GM23338 (cell line): ENCODE data around the gene PHC3. TPM values are rescaled to one million over a fixed set of nuclear protein-coding genes. Genes with fewer than 3 reads are reported as not detected.
A peak's percentile ranks its signal among the peaks of the same experiment; 100 is the strongest.

Experiments
- ATAC-seq: fragments of 200-7000 bp; cut with Tn5 transposase; 3 replicates; pipeline ENCODE4 v1.9.1; 2020
- DNase-seq: peaks from one replicate; pipeline ENCODE4 v3.0.0-alpha.2; 2015; ENCODE audit warnings: low spot score
- H2AFZ ChIP-seq: fragments of 200-600 bp; sonication (generic); 2 replicates; pipeline ENCODE4 v1.8.0; 2016; ENCODE audit warnings: antibody characterized with exemption, mild to moderate bottlenecking, moderate library complexity
- H3F3A ChIP-seq: fragments of 200-600 bp; sonication (generic); replicated peaks from 2 replicates; pipeline ENCODE4 v1.8.0; 2017; ENCODE audit warnings: antibody characterized with exemption, mixed run types, low read depth
- H3K27ac ChIP-seq: fragments of 200-600 bp; sonication (generic); 2 replicates; pipeline ENCODE4 v1.6.1; 2016; ENCODE audit warnings: low read depth
- H3K27me3 ChIP-seq: fragments of 200-600 bp; sonication (generic); 2 replicates; pipeline ENCODE4 v1.8.0; 2016; ENCODE audit warnings: mild to moderate bottlenecking, mixed run types, moderate library complexity; ENCODE audit not compliant: insufficient read depth
- H3K36me3 ChIP-seq: fragments of 200-600 bp; sonication (generic); 2 replicates; pipeline ENCODE4 v1.8.0; 2016; ENCODE audit warnings: mild to moderate bottlenecking; ENCODE audit not compliant: insufficient read depth
- H3K4me1 ChIP-seq: fragments of 200-600 bp; sonication (generic); 2 replicates; pipeline ENCODE4 v1.8.0; 2016; ENCODE audit warnings: mild to moderate bottlenecking, moderate library complexity; ENCODE audit not compliant: insufficient read depth
- H3K4me2 ChIP-seq: fragments of 200-600 bp; sonication (generic); 2 replicates; pipeline ENCODE4 v1.7.1; 2017; ENCODE audit warnings: mixed run types
- H3K4me3 ChIP-seq: fragments of 200-600 bp; sonication (generic); 2 replicates; pipeline ENCODE4 v1.6.1; 2016; ENCODE audit warnings: mixed run types
- H3K79me2 ChIP-seq: fragments of 200-600 bp; sonication (generic); replicated peaks from 2 replicates; pipeline ENCODE4 v1.8.0; 2017; ENCODE audit warnings: mild to moderate bottlenecking; ENCODE audit not compliant: insufficient read depth
- H3K9me2 ChIP-seq: fragments of 200-600 bp; sonication (generic); 2 replicates; pipeline ENCODE4 v1.8.0; 2017; ENCODE audit not compliant: insufficient read depth
- H4K20me1 ChIP-seq: fragments of 200-600 bp; sonication (generic); replicated peaks from 2 replicates; pipeline ENCODE4 v1.8.0; 2017; ENCODE audit warnings: mild to moderate bottlenecking; ENCODE audit not compliant: insufficient read depth
- H3K27ac Mint-ChIP-seq: 2 replicates; pipeline ENCODE4 v1.8.0; 2020; ENCODE audit warnings: inconsistent platforms, mild to moderate bottlenecking, moderate library complexity, mixed read lengths
- H3K27me3 Mint-ChIP-seq: 3 replicates; pipeline ENCODE4 v1.8.0; 2022; ENCODE audit warnings: low read depth, mild to moderate bottlenecking, moderate library complexity, mixed read lengths, inconsistent platforms; ENCODE audit not compliant: insufficient read depth, poor library complexity
- H3K36me3 Mint-ChIP-seq: 3 replicates; pipeline ENCODE4 v1.8.0; 2021; ENCODE audit warnings: low read depth, mild to moderate bottlenecking, inconsistent platforms, moderate library complexity, mixed read lengths
- H3K4me1 Mint-ChIP-seq: 3 replicates; pipeline ENCODE4 v1.8.0; 2020; ENCODE audit warnings: mild to moderate bottlenecking, inconsistent platforms, mixed read lengths
- H3K4me3 Mint-ChIP-seq: 3 replicates; pipeline ENCODE4 v1.8.0; 2021; ENCODE audit warnings: moderate library complexity, mild to moderate bottlenecking, inconsistent platforms, mixed read lengths
- H3K9me3 Mint-ChIP-seq: 3 replicates; pipeline ENCODE4 v1.8.0; 2020; ENCODE audit warnings: moderate library complexity, mild to moderate bottlenecking, inconsistent platforms, mixed read lengths
- CREB1 ChIP-seq: fragments of 250-450 bp; sonication (Bioruptor Pico); IDR thresholded peaks from 2 replicates; pipeline ENCODE4 v1.5.0; 2020; ENCODE audit warnings: low read depth, mild to moderate bottlenecking, moderate library complexity
- CTCF ChIP-seq, 2 experiments: fragments of 200-600 bp in 1 of 2; sonication (generic) in 1 of 2; conservative IDR thresholded peaks; 2 replicates each; pipeline versions ENCODE4 v1.5.1 to v1.6.1; 2016 to 2017; ENCODE audit warnings: antibody characterized with exemption in 2 of 2, low read depth in 2 of 2, mild to moderate bottlenecking in 2 of 2, moderate library complexity in 1 of 2
- ETS1 ChIP-seq: IDR thresholded peaks from 2 replicates; pipeline ENCODE4 v1.6.1; 2016; ENCODE audit warnings: antibody characterized with exemption
- EZH2 ChIP-seq: fragments of 200-600 bp; sonication (generic); IDR thresholded peaks from one replicate; pipeline ENCODE4 v1.8.0; 2017; ENCODE audit warnings: antibody characterized with exemption, mild to moderate bottlenecking, low read depth; ENCODE audit not compliant: unreplicated experiment
- EZH2phosphoT487 ChIP-seq: fragments of 200-600 bp; sonication (generic); IDR thresholded peaks from one replicate; pipeline ENCODE4 v1.8.1; 2018; ENCODE audit warnings: antibody characterized with exemption; ENCODE audit not compliant: unreplicated experiment
- JUNB ChIP-seq: IDR thresholded peaks from one replicate; pipeline ENCODE4 v1.6.1; 2016; ENCODE audit warnings: antibody characterized with exemption; ENCODE audit not compliant: unreplicated experiment
- NANOG ChIP-seq: IDR thresholded peaks from 2 replicates; pipeline ENCODE4 v1.6.1; 2016; ENCODE audit warnings: antibody characterized with exemption, borderline replicate concordance
- POLR2AphosphoS5 ChIP-seq: IDR thresholded peaks from 2 replicates; pipeline ENCODE4 v1.6.1; 2016; ENCODE audit warnings: antibody characterized with exemption, low read depth
- ZNF114 ChIP-seq: fragments of 250-450 bp; sonication (Bioruptor Pico); IDR thresholded peaks from 2 replicates; pipeline ENCODE4 v1.5.0; 2020; ENCODE audit warnings: mild to moderate bottlenecking, moderate library complexity
- ZNF331 ChIP-seq: fragments of 250-450 bp; sonication (Bioruptor Pico); IDR thresholded peaks from 2 replicates; pipeline ENCODE4 v1.5.0; 2020; ENCODE audit warnings: low read depth, mild to moderate bottlenecking, moderate library complexity
- ZNF462 ChIP-seq: fragments of 250-450 bp; sonication (Bioruptor Pico); IDR thresholded peaks from 2 replicates; pipeline ENCODE4 v1.5.0; 2020; ENCODE audit warnings: mild to moderate bottlenecking, moderate library complexity
- polyA plus RNA-seq: library from polyadenylated mRNA; unstranded; fragments of >200 nt; fragmentation: Nextera tagmentation; extraction: Ambion mirVana; gene quantifications from 2 replicates; pipeline ENCODE4 v1.2.1, GENCODE V29; 2016
- total RNA-seq: library from RNA; depleted of rRNA; stranded (reverse); fragments of >200 nt; shearing (Covaris generic); gene quantifications from 2 replicates; pipeline ENCODE4 v1.2.3, GENCODE V29; 2014

PHC3 gene
- total and polyA plus RNA-seq, 2 experiments from 2014 or later, result 23.9 to 83.5 TPM

GRCh38 chr3:170225166-170225565 lies 43.6 kb upstream of the PHC3 start (continued):
- TF ChIP-seq ZNF462 (CRISPR knock-in tag) (no peak), JUNB (no peak), ZNF114 (CRISPR knock-in tag) (no peak), NANOG (no peak), ZNF331 (CRISPR knock-in tag) (no peak), CREB1 (CRISPR knock-in tag) (no peak)

GRCh38 chr3:170222647-170223541 lies 41.4 kb upstream of the PHC3 start:
- Mint-ChIP-seq H3K27me3 (peaks cover 6% of the 10 kb centered on the region), H3K36me3 (no peaks in the 10 kb centered on the region; the same call in 2 of the 3 replicates), H3K27ac (peak overlapping the region; percentile 93), H3K4me1 (peaks cover 37% of the 10 kb centered on the region), H3K4me3 (peak overlapping the region; percentile 97), H3K9me3 (no peaks in the 10 kb centered on the region)
- TF ChIP-seq EZH2 (no peak), ETS1 (no peak), EZH2phosphoT487 (no peak), CTCF (conservative IDR thresholded peaks at IDR 0.05; ENCODE audit: low read depth in 2 of 2) (0 out of 4 replicates have a peak, but pooled peaks of 1 of the 2 experiments have one; percentile 19), CREB1 (CRISPR knock-in tag) (no peak), POLR2AphosphoS5 (no peak), ZNF114 (CRISPR knock-in tag) (no peak)
- Histone ChIP-seq H3K4me1 (peaks cover 38% of the 10 kb centered on the region), H3K9me2 (no peaks in the 10 kb centered on the region), H3K36me3 (no peaks in the 10 kb centered on the region), H4K20me1 (peaks cover 23% of the 10 kb centered on the region), H3K4me2 (peak overlapping the region; percentile 91), H3K79me2 (peaks cover 51% of the 10 kb centered on the region), H2AFZ (no peak overlapping the region), H3K27me3 (no peaks in the 10 kb centered on the region), H3K27ac (peak overlapping the region; percentile 39; the same call in 1 of the 2 replicates), H3K4me3 (peak overlapping the region; percentile 87), H3F3A (no peaks in the 10 kb centered on the region; the same call in 1 of the 2 replicates)
- DNase-seq (peak; percentile 63), ATAC-seq (peak; percentile 68)
